ENCODE data around the gene KAZN.

The KAZN gene

GRCh38 chr1:15096293-15096692 lies 497.8 kb downstream of the KAZN start:
- no peak for DNase-seq (ENCODE audit: low spot score)

GRCh38 chr1:15098176-15099125 lies 500.0 kb downstream of the KAZN start:
- no peak for DNase-seq (ENCODE audit: low spot score)

GRCh38 chr1:15099441-15100120 lies 501.1 kb downstream of the KAZN start:
- no peak for DNase-seq (ENCODE audit: low spot score)

- peak; percentile 63 for DNase-seq (ENCODE audit: low spot score)
Observed at GRCh38 chr1:15100121-15100879, 501.8 kb downstream of the KAZN start.

GRCh38 chr1:15100880-15101760 lies 502.6 kb downstream of the KAZN start:
- no peak for DNase-seq (ENCODE audit: low spot score)

- DNase-seq (ENCODE audit: low spot score): no peak
Observed at GRCh38 chr1:15101801-15102200, 503.3 kb downstream of the KAZN start.

- DNase-seq (ENCODE audit: low spot score): no peak
Observed at GRCh38 chr1:15102646-15103045, 504.2 kb downstream of the KAZN start.

- no peak for DNase-seq (ENCODE audit: low spot score)
Observed at GRCh38 chr1:15103211-15103610, 504.7 kb downstream of the KAZN start.

- DNase-seq (ENCODE audit: low spot score): no peak
Observed at GRCh38 chr1:15103906-15104305, 505.4 kb downstream of the KAZN start.

- no peak for DNase-seq (ENCODE audit: low spot score)
Observed at GRCh38 chr1:15104768-15105167, 506.3 kb downstream of the KAZN start.

- DNase-seq (ENCODE audit: low spot score): no peak
Observed at GRCh38 chr1:15106608-15107007, 508.1 kb downstream of the KAZN start.

- DNase-seq (ENCODE audit: low spot score): no peak
Observed at GRCh38 chr1:15107058-15107687, 508.7 kb downstream of the KAZN start.

GRCh38 chr1:15107911-15108310 lies 509.4 kb downstream of the KAZN start:
- no peak for DNase-seq (ENCODE audit: low spot score)

GRCh38 chr1:15110128-15110866 lies 511.8 kb downstream of the KAZN start:
- DNase-seq (ENCODE audit: low spot score): no peak

- no peak for DNase-seq (ENCODE audit: low spot score)
Observed at GRCh38 chr1:15110867-15111230, 512.4 kb downstream of the KAZN start.

GRCh38 chr1:15113146-15113545 lies 514.7 kb downstream of the KAZN start:
- no peak for DNase-seq (ENCODE audit: low spot score)

GRCh38 chr1:15114884-15115283 lies 516.4 kb downstream of the KAZN start:
- no peak for DNase-seq (ENCODE audit: low spot score)

- DNase-seq (ENCODE audit: low spot score): no peak
Observed at GRCh38 chr1:15115542-15116330, 517.3 kb downstream of the KAZN start.

GRCh38 chr1:15116966-15117365 lies 518.5 kb downstream of the KAZN start:
- no peak for DNase-seq (ENCODE audit: low spot score)

All from AG08395 (cell line).